Adrenal gland (tissue), 5 donors: Measurements from ENCODE around the gene CHN2.

Experiments used
- CTCF ChIP-seq, 6 experiments: fragments of 450-650 bp in 4 of 6; fragments of 200-600 bp in 2 of 6; sonication (generic) in 1 of 6; IDR thresholded peaks; 1 replicate in 5 of 6; 2 replicates in 1 of 6; pipeline versions ENCODE4 v1.5.1 to v1.8.0; 2016 to 2021; ENCODE audit warnings: antibody characterized with exemption in 6 of 6, mild to moderate bottlenecking in 2 of 6, moderate library complexity in 1 of 6
- POLR2A ChIP-seq, 2 donors: fragments of 450-650 bp; IDR thresholded peaks; one replicate each; pipeline ENCODE4 v1.6.1; 2017; ENCODE audit warnings: antibody characterized with exemption in 2 of 2, mild to moderate bottlenecking in 2 of 2, moderate library complexity in 1 of 2
- donor health status: DM: no; HTN: no; CAD: no.

DNA sequence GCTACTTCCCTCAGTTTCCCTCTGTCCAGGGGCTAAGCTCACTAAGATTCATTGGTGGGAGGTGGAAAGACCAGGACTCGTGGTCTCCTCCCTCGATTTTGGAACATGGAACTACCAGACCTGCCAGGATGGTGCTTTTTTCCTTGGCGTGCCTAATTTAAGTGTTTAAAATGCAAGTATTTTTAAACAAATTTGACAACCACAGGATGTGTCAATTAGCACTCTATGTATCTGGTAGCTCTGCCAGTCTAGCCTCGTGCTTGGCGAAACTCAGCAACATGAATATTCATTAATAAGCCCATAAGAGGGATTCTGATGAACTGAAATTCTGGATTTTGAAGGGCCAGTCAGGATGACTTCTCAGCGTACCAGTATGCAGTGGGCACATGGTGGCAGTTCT, 224.1 kb downstream of the CHN2 start:
- no peak for TF ChIP-seq CTCF (IDR thresholded peaks at IDR 0.05)
- TF ChIP-seq POLR2A (IDR thresholded peaks at IDR 0.05), result no peak
